ENCODE data around the gene ST3GAL3.

The ST3GAL3 gene

GRCh38 chr1:43882763-43883162 lies 175.4 kb downstream of the ST3GAL3 start:
- DNase-seq: no peak

- peak; percentile 11 for DNase-seq
These were observed 176.0 kb downstream of the ST3GAL3 start for GRCh38 chr1:43883321-43883720.

- peak; percentile 69 for DNase-seq
These were observed 178.0 kb downstream of the ST3GAL3 start for GRCh38 chr1:43885279-43885801.

- no peak for DNase-seq
These were observed 180.4 kb downstream of the ST3GAL3 start for GRCh38 chr1:43887748-43888147.

- DNase-seq: no peak
These were observed 183.5 kb downstream of the ST3GAL3 start for GRCh38 chr1:43890815-43891214.

- DNase-seq: no peak
These were observed 185.7 kb downstream of the ST3GAL3 start for GRCh38 chr1:43893006-43893405.

- no peak for DNase-seq
These were observed 191.6 kb downstream of the ST3GAL3 start for GRCh38 chr1:43898981-43899380.

- no peak for DNase-seq
These were observed 193.1 kb downstream of the ST3GAL3 start for GRCh38 chr1:43900386-43900785.

GRCh38 chr1:43901196-43901961 lies 194.0 kb downstream of the ST3GAL3 start:
- no peak for DNase-seq

GRCh38 chr1:43902058-43902831 lies 194.9 kb downstream of the ST3GAL3 start:
- DNase-seq: no peak

- DNase-seq: no peak
These were observed 197.6 kb downstream of the ST3GAL3 start for GRCh38 chr1:43904660-43905551.

- no peak for DNase-seq
These were observed 200.9 kb downstream of the ST3GAL3 start for GRCh38 chr1:43908226-43908625.

- DNase-seq: no peak
These were observed 201.5 kb downstream of the ST3GAL3 start for GRCh38 chr1:43908858-43909257.

- no peak for DNase-seq
These were observed 203.0 kb downstream of the ST3GAL3 start for GRCh38 chr1:43910343-43910742.

GRCh38 chr1:43912607-43913006 lies 205.3 kb downstream of the ST3GAL3 start:
- DNase-seq: no peak

GRCh38 chr1:43913051-43913501 lies 205.7 kb downstream of the ST3GAL3 start:
- no peak for DNase-seq

- DNase-seq: no peak
These were observed 206.5 kb downstream of the ST3GAL3 start for GRCh38 chr1:43913666-43914360.

GRCh38 chr1:43914576-43915525 lies 207.5 kb downstream of the ST3GAL3 start:
- DNase-seq: no peak

- no peak for DNase-seq
These were observed 212.6 kb downstream of the ST3GAL3 start for GRCh38 chr1:43919906-43920305.

GRCh38 chr1:43921022-43921421 lies 213.7 kb downstream of the ST3GAL3 start:
- no peak for DNase-seq

GRCh38 chr1:43924516-43924915 lies 217.2 kb downstream of the ST3GAL3 start:
- no peak for DNase-seq

Measured in NCI-H2171 (cell line).